HUDEP-2 (cell line): ENCODE data around the gene UBL3.

ENCODE experiments used
- DNase-seq, 76 experiments: peaks; one replicate each; lab custom pipeline; 2025; ENCODE audit not compliant: unreplicated experiment in 76 of 76; lab: John Stamatoyannopoulos, UW

Gene UBL3

DNA sequence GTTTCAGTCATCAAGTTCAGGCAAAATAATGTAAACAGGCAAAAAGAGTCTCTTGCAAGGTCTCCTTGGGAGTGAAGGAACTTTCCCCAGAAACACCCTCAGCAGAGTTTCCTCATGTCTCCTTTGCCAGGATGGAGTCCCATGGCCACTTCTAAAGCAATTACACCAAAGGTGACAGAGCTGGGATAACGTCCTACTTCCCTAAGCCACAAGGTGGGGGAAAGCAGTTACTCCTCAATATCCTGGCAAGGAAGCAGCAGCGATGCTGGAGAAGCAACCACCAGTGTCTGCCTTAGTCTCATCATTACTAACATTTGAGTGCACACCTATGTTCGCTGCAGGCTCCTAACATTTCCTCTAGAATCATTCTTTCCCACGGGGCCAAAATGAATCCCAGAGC lies 88.6 kb downstream of the UBL3 start:
- no peak for DNase-seq

GRCh38 chr13:29761160-29761559 lies 89.3 kb downstream of the UBL3 start:
- DNase-seq = no peak

DNA sequence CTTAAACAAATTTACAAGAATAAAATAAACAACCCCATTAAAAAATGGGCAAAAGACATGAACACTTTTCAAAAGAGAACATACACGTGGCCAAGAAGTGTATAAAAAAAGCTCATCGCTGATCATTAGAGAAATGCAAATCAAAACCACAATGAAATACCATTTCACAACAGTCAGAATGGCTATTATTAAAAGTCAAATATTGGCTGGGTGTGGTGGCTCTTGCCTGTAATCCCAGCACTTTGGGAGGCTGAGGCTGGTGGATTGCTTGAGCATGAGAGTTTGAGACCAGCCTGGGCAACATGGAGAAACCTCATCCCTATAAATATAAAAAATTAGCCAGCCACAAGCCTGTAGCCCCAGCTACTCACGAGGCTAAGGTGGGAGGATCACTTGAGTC lies 89.9 kb downstream of the UBL3 start:
- no peak for DNase-seq

GRCh38 chr13:29758531-29759114 lies 91.8 kb downstream of the UBL3 start:
- no peak for DNase-seq

- DNase-seq = no peak
Observed at GRCh38 chr13:29756506-29756905, 93.9 kb downstream of the UBL3 start.

DNA sequence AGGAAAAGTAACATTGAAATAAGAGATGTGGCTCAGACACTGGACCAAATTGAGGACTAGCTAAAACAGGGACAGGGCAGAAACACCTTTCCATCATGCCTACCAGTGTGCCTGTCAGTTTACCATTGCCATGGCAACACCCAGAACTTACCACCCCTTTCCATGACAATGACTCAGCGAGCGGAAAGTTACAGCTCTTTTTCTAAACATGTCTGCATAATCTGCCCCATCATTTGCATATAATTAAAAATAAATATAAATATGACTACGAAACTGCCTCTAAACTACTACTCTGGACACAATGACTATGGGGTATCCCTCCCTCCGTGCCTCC lies 96.0 kb downstream of the UBL3 start:
- peak in 2 of 76 experiments; percentile 10 to 16 for DNase-seq

DNA sequence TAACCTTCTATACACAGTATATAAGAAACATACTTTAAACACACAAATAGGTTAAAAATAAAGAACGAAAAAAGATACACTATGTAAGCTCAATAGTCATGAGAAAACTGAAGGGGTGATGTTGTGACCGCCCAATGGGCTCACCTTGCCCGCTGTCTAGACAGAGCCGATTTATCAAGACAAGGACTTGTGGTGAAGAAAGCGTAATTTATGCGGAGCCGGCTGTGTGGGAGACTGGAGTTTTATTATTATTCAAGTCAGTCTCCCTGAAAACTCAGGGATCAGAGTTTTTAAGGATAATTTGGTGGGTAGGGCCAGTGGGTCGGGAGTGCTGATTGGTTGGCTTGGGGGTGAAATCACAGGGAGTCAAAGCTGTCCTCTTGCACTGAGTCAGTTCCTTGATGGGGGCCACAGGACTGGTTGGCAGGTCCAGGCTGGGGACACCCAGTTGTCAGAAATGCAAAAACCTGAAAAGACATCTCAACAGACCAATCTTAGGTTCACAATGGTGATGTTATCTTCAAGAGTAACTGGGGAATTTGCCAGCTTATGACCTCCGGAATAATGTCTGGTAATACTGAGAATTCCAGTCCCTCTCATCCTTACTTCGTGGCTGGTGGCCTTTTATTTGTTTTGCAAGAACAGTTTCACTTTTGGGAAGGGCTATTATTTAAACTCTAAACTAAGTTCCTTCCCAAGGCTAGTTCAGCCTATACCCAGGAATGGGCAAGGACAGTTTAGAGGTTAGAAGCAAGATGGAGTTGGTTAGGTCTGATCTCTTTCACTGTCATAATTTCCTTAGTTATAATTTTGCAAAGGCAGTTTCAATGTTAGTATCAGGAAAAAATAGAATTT lies 96.6 kb downstream of the UBL3 start:
- no peak for DNase-seq

GRCh38 chr13:29752175-29752574 lies 98.2 kb downstream of the UBL3 start:
- no peak for DNase-seq

DNA sequence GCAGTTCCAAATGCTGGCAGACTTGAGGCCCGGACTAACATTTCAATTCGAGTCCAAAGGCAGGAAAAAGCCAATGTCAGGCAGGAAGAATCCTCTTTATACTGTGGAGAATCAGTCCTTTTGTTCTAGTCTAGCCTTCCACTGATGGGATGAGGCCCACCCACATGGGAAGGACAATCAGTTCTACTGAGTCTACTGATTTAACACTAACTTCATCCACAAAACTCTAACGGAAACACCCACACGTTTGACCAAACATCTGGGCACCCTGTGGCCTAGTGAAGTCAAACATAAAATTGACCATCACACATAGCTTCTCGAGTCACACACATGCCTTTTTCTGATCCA lies 100.3 kb downstream of the UBL3 start:
- DNase-seq = no peak

- no peak for DNase-seq
Observed at GRCh38 chr13:29749401-29750182, 100.8 kb downstream of the UBL3 start.

- DNase-seq = no peak
Observed at GRCh38 chr13:29748097-29748496, 102.3 kb downstream of the UBL3 start.

- DNase-seq = no peak
Observed at GRCh38 chr13:29746148-29746677, 104.2 kb downstream of the UBL3 start.

GRCh38 chr13:29745704-29746103 lies 104.7 kb downstream of the UBL3 start:
- no peak for DNase-seq

- DNase-seq = no peak
Observed at GRCh38 chr13:29743201-29743786, 107.1 kb downstream of the UBL3 start.

DNA sequence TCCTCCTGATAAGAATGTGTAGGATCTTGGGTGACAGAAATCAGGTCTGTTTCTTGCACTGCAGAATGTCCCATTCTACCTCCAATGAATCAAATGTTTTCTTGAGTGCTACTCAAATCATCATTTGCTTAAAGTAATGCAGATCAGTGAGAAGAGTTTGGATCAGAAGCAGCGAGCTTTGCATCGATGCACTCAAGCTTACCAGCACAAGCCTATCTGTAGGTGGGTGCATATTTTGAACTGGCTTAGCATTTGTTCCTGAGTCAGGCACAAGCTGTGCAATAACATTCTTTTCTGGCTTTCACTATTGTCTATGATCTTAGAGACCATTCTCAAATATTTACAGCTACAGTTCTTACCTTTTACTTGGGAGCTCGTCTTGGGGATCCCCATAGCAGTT lies 109.5 kb downstream of the UBL3 start:
- no peak for DNase-seq

DNA sequence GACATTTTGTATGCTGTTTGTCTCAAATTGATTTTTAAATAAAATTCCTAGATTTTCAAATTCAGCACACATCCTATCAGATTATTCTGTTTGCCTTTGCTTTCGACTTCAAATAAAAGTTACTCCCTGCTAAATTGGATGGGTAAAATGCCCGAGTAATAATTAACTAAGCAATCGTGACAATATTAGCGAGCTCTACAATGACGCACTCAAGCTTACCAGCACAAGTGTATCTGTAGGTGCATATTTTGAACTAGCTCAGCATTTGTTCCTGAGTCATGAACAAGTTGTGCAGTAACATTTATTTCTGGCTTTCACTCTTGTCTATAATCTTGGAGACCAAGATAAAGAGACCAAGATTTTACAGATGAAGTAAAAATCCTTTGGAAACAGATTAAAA lies 113.4 kb downstream of the UBL3 start:
- DNase-seq = no peak

- peak in 5 of 76 experiments; percentile 10 to 37 (median 27) for DNase-seq
Observed at GRCh38 chr13:29733147-29733611, 117.2 kb downstream of the UBL3 start.

DNA sequence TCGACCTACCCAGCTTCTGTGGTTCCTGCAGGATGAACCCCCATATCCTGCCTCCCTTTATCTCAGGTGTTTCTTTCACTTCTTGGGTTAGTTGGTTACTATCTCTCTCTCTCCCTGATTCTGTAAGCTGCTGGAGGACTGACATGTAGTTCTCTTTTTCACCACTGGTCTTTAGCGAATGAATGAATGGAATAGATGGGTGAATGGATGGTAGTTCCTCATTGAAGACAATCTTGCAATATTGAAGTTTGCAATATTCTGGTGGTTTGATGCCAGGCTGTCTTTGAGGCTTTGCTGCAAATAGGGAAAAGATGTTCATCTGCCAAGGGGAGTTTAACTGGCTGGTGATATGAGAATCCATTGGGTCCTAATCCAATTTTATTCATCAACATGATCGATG lies 120.2 kb downstream of the UBL3 start:
- DNase-seq = no peak

DNA sequence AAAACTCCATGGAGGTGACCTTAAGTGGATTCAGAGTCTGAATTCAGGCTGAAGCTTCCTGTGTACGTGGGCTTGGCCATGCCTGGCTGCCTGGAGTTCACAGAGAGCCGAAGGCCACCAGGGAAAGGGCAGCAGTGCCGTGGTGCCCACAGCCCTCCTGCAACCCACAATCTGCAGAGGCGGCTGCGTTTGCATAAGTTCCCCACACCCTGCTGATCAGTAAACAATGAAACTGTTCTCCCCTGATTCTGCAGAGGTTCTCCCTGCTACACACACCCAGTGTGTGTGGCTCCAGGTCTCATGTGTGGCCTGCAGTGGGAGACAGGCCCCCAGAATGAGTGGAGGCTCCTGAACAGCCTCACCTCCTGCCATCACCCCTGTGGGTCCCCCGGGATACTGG lies 128.0 kb downstream of the UBL3 start:
- DNase-seq = no peak

DNA sequence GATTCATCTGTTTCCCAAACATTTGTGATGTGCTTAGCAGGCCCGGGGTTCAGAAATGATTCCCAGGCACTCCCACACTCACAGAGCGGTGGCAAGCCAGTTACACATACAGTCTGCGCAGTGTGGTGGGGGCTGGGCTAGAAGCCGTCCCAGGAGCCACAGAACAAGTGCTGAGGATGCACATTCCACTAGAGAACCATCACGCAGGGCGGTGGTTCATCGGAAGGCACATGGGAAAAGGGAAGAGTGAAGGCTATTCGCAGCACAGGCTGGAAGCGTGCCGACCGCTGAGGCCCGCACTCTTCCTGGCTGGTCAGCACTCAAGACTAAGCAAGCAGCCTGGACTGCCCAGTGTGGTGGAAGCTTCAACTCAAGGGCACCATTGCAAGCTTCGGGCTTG lies 128.7 kb downstream of the UBL3 start:
- no peak for DNase-seq

DNA sequence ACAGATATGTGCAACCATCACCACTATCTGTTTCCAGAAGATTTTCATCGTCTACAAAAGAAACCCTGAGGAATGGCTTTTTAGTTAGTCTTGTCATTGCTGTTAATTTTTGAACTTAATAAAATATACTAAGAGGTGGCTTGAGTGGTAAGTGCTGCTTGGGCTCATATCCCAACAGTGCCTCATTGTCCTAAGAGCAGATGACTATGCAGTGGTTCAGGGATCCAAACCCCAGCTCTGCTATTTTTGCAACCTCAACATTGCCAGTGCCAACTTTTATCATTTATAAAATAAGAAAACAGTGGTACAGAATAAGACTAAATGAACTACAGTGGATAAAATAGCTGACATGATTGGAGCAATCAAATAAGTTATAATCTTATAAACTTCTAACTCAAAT lies 131.7 kb downstream of the UBL3 start:
- no peak for DNase-seq
